Uterus (tissue), 2 donors: ENCODE data around the gene NIM1K.

Experiments used
- CTCF ChIP-seq, 4 experiments: fragments of 200-600 bp in 2 of 4; fragments of 450-650 bp in 2 of 4; sonication (generic) in 2 of 4; IDR thresholded peaks; one replicate each; pipeline ENCODE4 v1.5.1; 2016 to 2019; ENCODE audit warnings: antibody characterized with exemption in 4 of 4, mild to moderate bottlenecking in 2 of 4, moderate library complexity in 1 of 4
- POLR2A ChIP-seq, 2 donors: fragments of 450-650 bp; IDR thresholded peaks; one replicate each; pipeline ENCODE4 v1.6.1; 2016; ENCODE audit warnings: antibody characterized with exemption in 2 of 2, mild to moderate bottlenecking in 1 of 2, moderate library complexity in 1 of 2

GRCh38 chr5:43209060-43209459 lies 17.0 kb downstream of the NIM1K start:
- TF ChIP-seq CTCF (IDR thresholded peaks at IDR 0.05) (no peak), POLR2A (IDR thresholded peaks at IDR 0.05) (no peak)
